Smooth muscle cell (in vitro differentiated cells): ENCODE measurements around the gene CHCHD6. TPM values are rescaled to one million over a fixed set of nuclear protein-coding genes. Genes with fewer than 3 reads are reported as not detected.

ENCODE experiments used
- DNase-seq: peaks from one replicate; lab custom pipeline; 2025; ENCODE audit not compliant: unreplicated experiment; lab: John Stamatoyannopoulos, UW
- H2AFZ ChIP-seq: fragments of 200-600 bp; sonication (generic); 2 replicates; pipeline ENCODE4 v1.6.0; 2016; ENCODE audit warnings: antibody characterized with exemption, low read depth, mild to moderate bottlenecking
- H3F3A ChIP-seq: fragments of 200-600 bp; sonication (generic); 2 replicates; pipeline ENCODE4 v1.6.0; 2017; ENCODE audit warnings: antibody characterized with exemption, low read depth
- H3K27ac ChIP-seq: fragments of 200-600 bp; sonication (generic); 2 replicates; pipeline ENCODE4 v1.5.1; 2016; ENCODE audit warnings: low read depth, mild to moderate bottlenecking
- H3K27me3 ChIP-seq: fragments of 200-600 bp; sonication (generic); 2 replicates; pipeline ENCODE4 v1.6.1; 2016; ENCODE audit warnings: low read depth, mild to moderate bottlenecking
- H3K36me3 ChIP-seq: fragments of 200-600 bp; sonication (generic); 2 replicates; pipeline ENCODE4 v1.5.1; 2016; ENCODE audit warnings: low read depth
- H3K4me1 ChIP-seq: fragments of 200-600 bp; sonication (generic); 2 replicates; pipeline ENCODE4 v1.5.1; 2016; ENCODE audit warnings: low read depth
- H3K4me2 ChIP-seq: fragments of 200-600 bp; sonication (generic); 2 replicates; pipeline ENCODE4 v1.6.0; 2016; ENCODE audit warnings: mild to moderate bottlenecking
- H3K4me3 ChIP-seq: fragments of 200-600 bp; sonication (generic); 2 replicates; pipeline ENCODE4 v1.5.1; 2016; ENCODE audit warnings: mild to moderate bottlenecking
- H3K79me2 ChIP-seq: fragments of 200-600 bp; sonication (generic); 2 replicates; pipeline ENCODE4 v1.6.0; 2016; ENCODE audit warnings: low read depth, mild to moderate bottlenecking
- H3K9ac ChIP-seq: fragments of 200-600 bp; sonication (generic); 2 replicates; pipeline ENCODE4 v1.6.0; 2016; ENCODE audit warnings: low read depth
- H3K9me3 ChIP-seq: fragments of 200-600 bp; sonication (generic); replicated peaks from 2 replicates; pipeline ENCODE4 v1.5.1; 2016; ENCODE audit warnings: low read depth
- H4K20me1 ChIP-seq: fragments of 200-600 bp; sonication (generic); 2 replicates; pipeline ENCODE4 v1.6.0; 2016; ENCODE audit warnings: low read depth
- CTCF ChIP-seq: fragments of 200-600 bp; sonication (generic); IDR thresholded peaks from 2 replicates; pipeline ENCODE4 v1.5.1; 2017; ENCODE audit warnings: borderline replicate concordance, mild to moderate bottlenecking, antibody characterized with exemption; ENCODE audit not compliant: insufficient read depth, poor library complexity, severe bottlenecking
- WGBS: methylation state at CpG from one replicate; pipeline ENCODE4 v1.1.7; 2016; ENCODE audit warnings: low lambda C conversion rate; 5-methylcytosine and 5-hydroxymethylcytosine counted together
- polyA plus RNA-seq: library from polyadenylated mRNA; unstranded; fragments of >200 nt; fragmentation: Nextera tagmentation; extraction: Ambion mirVana; gene quantifications from 2 replicates; pipeline ENCODE4 v1.2.1, GENCODE V29; 2016
- total RNA-seq: library from RNA; depleted of rRNA; stranded (reverse); fragments of >200 nt; gene quantifications from 2 replicates; pipeline ENCODE4 v1.2.3, GENCODE V29; 2014

CHCHD6 gene
- total and polyA plus RNA-seq, 2 experiments from 2014 or later = 6.7 to 27.2 TPM

- no peaks in the 10 kb centered on the region for H3F3A ChIP-seq
- H3K4me1 ChIP-seq = no peaks in the 10 kb centered on the region
- no peak for TF ChIP-seq CTCF
- 87% methylated on average over 6 of the region's 6 CpGs for WGBS
- no peaks in the 10 kb centered on the region for H3K9me3 ChIP-seq
- no peak overlapping the region for H2AFZ ChIP-seq
- H3K79me2 ChIP-seq = no peaks in the 10 kb centered on the region
- no peaks in the 10 kb centered on the region for H3K27me3 ChIP-seq
- H3K4me2 ChIP-seq = no peak overlapping the region
- no peak overlapping the region for H3K9ac ChIP-seq
- no peak overlapping the region for H3K4me3 ChIP-seq
- no peaks in the 10 kb centered on the region for H3K36me3 ChIP-seq
- H3K27ac ChIP-seq = no peak overlapping the region
- H4K20me1 ChIP-seq = peaks cover 50% of the 10 kb centered on the region
- no peak for DNase-seq
These were observed 10.9 kb downstream of the CHCHD6 start for GRCh38 chr3:126714921-126715320.

- TF ChIP-seq CTCF = no peak
- Histone ChIP-seq H3K27ac (no peak overlapping the region), H3K4me1 (no peaks in the 10 kb centered on the region), H3K4me2 (no peak overlapping the region), H3K4me3 (no peak overlapping the region), H3F3A (no peaks in the 10 kb centered on the region), H3K9me3 (no peaks in the 10 kb centered on the region), H4K20me1 (peaks cover 55% of the 10 kb centered on the region), H3K9ac (no peak overlapping the region), H2AFZ (no peak overlapping the region), H3K79me2 (no peaks in the 10 kb centered on the region), H3K27me3 (no peaks in the 10 kb centered on the region), H3K36me3 (no peaks in the 10 kb centered on the region)
- DNase-seq = no peak
- WGBS = 89% methylated on average over 1 of the region's 1 CpG
These were observed 11.4 kb downstream of the CHCHD6 start for GRCh38 chr3:126715432-126715831.

- no peaks in the 10 kb centered on the region for H3K4me1 ChIP-seq
- H3K36me3 ChIP-seq = no peaks in the 10 kb centered on the region
- WGBS = 87% methylated on average over 7 of the region's 7 CpGs
- no peak overlapping the region for H3K4me3 ChIP-seq
- no peak overlapping the region for H3K27ac ChIP-seq
- H3K4me2 ChIP-seq = no peak overlapping the region
- H3K27me3 ChIP-seq = no peaks in the 10 kb centered on the region
- no peaks in the 10 kb centered on the region for H3K9me3 ChIP-seq
- no peak for DNase-seq
- TF ChIP-seq CTCF = no peak
- H3K79me2 ChIP-seq = no peaks in the 10 kb centered on the region
- no peaks in the 10 kb centered on the region for H3F3A ChIP-seq
- peaks cover 55% of the 10 kb centered on the region for H4K20me1 ChIP-seq
- no peak overlapping the region for H3K9ac ChIP-seq
- no peak overlapping the region for H2AFZ ChIP-seq
These were observed 12.0 kb downstream of the CHCHD6 start for GRCh38 chr3:126716057-126716456.

- no peak overlapping the region for H3K4me3 ChIP-seq
- 89% methylated on average over 20 of the region's 20 CpGs for WGBS
- H3K27ac ChIP-seq = no peak overlapping the region
- no peak overlapping the region for H3K4me2 ChIP-seq
- no peaks in the 10 kb centered on the region for H3K4me1 ChIP-seq
- no peak for TF ChIP-seq CTCF
- H3K9ac ChIP-seq = no peak overlapping the region
- H3F3A ChIP-seq = no peaks in the 10 kb centered on the region
- no peaks in the 10 kb centered on the region for H3K27me3 ChIP-seq
- no peaks in the 10 kb centered on the region for H3K36me3 ChIP-seq
- no peaks in the 10 kb centered on the region for H3K9me3 ChIP-seq
- H3K79me2 ChIP-seq = no peaks in the 10 kb centered on the region
- peaks cover 48% of the 10 kb centered on the region for H4K20me1 ChIP-seq
- no peak overlapping the region for H2AFZ ChIP-seq
- no peak for DNase-seq
These were observed 14.8 kb downstream of the CHCHD6 start for GRCh38 chr3:126718561-126719445.
